ENCODE data around the gene RYR2. TPM values are rescaled to one million over a fixed set of nuclear protein-coding genes. Genes with fewer than 3 reads are reported as not detected.

The RYR2 gene
- total RNA-seq, 1 experiment from 2014 or later: 0.03 TPM

DNA sequence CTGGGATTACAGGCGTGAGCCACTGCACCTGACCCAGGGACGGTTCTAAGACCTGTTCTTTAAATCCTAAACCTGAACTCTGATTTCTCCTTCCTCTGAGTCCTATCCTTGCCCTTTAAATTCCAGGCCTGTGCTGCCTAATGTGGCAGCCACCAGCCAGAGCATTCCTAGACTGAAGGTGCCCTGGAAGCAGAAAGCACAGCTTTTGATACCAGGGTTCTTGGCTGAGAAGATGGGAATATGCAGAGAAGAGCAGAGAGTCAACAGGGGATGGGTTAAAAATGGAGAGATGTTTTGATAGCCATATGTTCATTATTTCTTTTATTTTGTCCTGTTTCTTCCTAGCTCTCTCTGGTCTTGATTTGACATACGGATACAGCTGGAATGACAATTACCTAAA is 49.7 kb downstream of the RYR2 start:
- in situ Hi-C loops (cut with HindIII; ENCODE audit: low pct_unique_long_range_greater_than_20kb, low sequenced_read_pairs) (no loop called here), intact Hi-C loops (cut with micrococcal nuclease; ENCODE audit: unreplicated experiment) (no loop called here)
- H3K27me3 ChIP-seq (ENCODE audit: control insufficient read depth, insufficient read depth, low read length): no peaks in the 10 kb centered on the region
- POLR2A ChIA-PET: no interaction called here
- no peak overlapping the region for H3K27ac ChIP-seq (ENCODE audit: low read length)
- H3K4me3 ChIP-seq (ENCODE audit: low read depth in 2 of 2, low read length in 2 of 2): no peak overlapping the region
- CTCF ChIA-PET: no interaction called here
- no peak for ATAC-seq
- DNase-seq (ENCODE audit: low read depth, low spot score): no peak
- BruUV-seq (replicated peaks): no TSS peak
- no peaks in the 10 kb centered on the region for H3K4me1 ChIP-seq (ENCODE audit: control insufficient read depth, insufficient read depth, low read length)
- H3K36me3 ChIP-seq (ENCODE audit: control insufficient read depth, insufficient read depth, low read length): no peaks in the 10 kb centered on the region
- TF ChIP-seq, protein P1, sequence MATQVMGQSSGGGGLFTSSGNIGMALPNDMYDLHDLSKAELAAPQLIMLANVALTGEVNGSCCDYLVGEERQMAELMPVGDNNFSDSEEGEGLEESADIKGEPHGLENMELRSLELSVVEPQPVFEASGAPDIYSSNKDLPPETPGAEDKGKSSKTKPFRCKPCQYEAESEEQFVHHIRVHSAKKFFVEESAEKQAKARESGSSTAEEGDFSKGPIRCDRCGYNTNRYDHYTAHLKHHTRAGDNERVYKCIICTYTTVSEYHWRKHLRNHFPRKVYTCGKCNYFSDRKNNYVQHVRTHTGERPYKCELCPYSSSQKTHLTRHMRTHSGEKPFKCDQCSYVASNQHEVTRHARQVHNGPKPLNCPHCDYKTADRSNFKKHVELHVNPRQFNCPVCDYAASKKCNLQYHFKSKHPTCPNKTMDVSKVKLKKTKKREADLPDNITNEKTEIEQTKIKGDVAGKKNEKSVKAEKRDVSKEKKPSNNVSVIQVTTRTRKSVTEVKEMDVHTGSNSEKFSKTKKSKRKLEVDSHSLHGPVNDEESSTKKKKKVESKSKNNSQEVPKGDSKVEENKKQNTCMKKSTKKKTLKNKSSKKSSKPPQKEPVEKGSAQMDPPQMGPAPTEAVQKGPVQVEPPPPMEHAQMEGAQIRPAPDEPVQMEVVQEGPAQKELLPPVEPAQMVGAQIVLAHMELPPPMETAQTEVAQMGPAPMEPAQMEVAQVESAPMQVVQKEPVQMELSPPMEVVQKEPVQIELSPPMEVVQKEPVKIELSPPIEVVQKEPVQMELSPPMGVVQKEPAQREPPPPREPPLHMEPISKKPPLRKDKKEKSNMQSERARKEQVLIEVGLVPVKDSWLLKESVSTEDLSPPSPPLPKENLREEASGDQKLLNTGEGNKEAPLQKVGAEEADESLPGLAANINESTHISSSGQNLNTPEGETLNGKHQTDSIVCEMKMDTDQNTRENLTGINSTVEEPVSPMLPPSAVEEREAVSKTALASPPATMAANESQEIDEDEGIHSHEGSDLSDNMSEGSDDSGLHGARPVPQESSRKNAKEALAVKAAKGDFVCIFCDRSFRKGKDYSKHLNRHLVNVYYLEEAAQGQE (IDR thresholded peaks at IDR 0.05; ENCODE audit: insufficient read depth in 1 of 2, low read depth in 2 of 2, low read length in 1 of 2): no peak
- TF ChIP-seq TCF7L2 (IDR thresholded peaks at IDR 0.05; ENCODE audit: low read depth, low read length): no peak
- no peaks in the 10 kb centered on the region for H3K9me3 ChIP-seq (ENCODE audit: control insufficient read depth, insufficient read depth, low read depth, low read length)

DNA sequence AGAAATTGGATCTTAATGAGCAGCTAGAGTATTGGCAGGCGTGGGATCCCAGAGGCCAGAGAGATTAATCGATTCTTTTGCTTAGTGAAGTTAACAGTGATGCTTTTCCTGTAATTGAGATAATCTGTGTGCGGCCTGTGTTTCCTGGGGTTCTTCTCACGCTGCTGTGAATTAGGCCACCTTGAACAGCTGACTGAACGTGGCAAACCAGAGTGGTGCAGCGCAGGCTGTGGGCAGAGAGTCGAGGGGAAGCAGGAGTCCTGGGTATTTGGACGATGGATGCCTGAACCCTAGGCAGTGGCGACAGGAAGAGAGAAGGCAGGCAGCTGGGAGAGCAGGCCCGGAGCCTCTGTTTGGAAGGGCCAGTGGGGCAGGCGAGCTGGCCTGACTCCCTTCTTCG is 51.7 kb downstream of the RYR2 start:
- CTCF ChIA-PET: no interaction called here
- no peak for ATAC-seq

More for the DNA sequence above, 51.7 kb downstream of the RYR2 start:
- Histone ChIP-seq H3K4me1 (ENCODE audit: control insufficient read depth, insufficient read depth, low read length) (no peaks in the 10 kb centered on the region), H3K36me3 (ENCODE audit: control insufficient read depth, insufficient read depth, low read length) (no peaks in the 10 kb centered on the region), H3K27me3 (ENCODE audit: control insufficient read depth, insufficient read depth, low read length) (no peaks in the 10 kb centered on the region), H3K4me3 (ENCODE audit: low read depth in 2 of 2, low read length in 2 of 2) (no peak overlapping the region), H3K27ac (ENCODE audit: low read length) (no peak overlapping the region), H3K9me3 (ENCODE audit: control insufficient read depth, insufficient read depth, low read depth, low read length) (no peaks in the 10 kb centered on the region)
- in situ Hi-C loops (cut with HindIII; ENCODE audit: low pct_unique_long_range_greater_than_20kb, low sequenced_read_pairs): no loop called here
- intact Hi-C loops (cut with micrococcal nuclease; ENCODE audit: unreplicated experiment): no loop called here
- DNase-seq (ENCODE audit: low read depth, low spot score): no peak
- POLR2A ChIA-PET: no interaction called here
- no TSS peak for BruUV-seq (replicated peaks)
- TF ChIP-seq POLR2AphosphoS5 (IDR thresholded peaks at IDR 0.05; ENCODE audit: low read depth, low read length) (no peak), SIN3A (IDR thresholded peaks at IDR 0.05; ENCODE audit: borderline replicate concordance, insufficient read depth, low read depth, low read length) (no peak), TCF7L2 (IDR thresholded peaks at IDR 0.05; ENCODE audit: low read depth, low read length) (no peak)
- TF ChIP-seq, protein P1 (IDR thresholded peaks at IDR 0.05; ENCODE audit: insufficient read depth in 1 of 2, low read depth in 2 of 2, low read length in 1 of 2): no peak
- TF ChIP-seq, protein P2, sequence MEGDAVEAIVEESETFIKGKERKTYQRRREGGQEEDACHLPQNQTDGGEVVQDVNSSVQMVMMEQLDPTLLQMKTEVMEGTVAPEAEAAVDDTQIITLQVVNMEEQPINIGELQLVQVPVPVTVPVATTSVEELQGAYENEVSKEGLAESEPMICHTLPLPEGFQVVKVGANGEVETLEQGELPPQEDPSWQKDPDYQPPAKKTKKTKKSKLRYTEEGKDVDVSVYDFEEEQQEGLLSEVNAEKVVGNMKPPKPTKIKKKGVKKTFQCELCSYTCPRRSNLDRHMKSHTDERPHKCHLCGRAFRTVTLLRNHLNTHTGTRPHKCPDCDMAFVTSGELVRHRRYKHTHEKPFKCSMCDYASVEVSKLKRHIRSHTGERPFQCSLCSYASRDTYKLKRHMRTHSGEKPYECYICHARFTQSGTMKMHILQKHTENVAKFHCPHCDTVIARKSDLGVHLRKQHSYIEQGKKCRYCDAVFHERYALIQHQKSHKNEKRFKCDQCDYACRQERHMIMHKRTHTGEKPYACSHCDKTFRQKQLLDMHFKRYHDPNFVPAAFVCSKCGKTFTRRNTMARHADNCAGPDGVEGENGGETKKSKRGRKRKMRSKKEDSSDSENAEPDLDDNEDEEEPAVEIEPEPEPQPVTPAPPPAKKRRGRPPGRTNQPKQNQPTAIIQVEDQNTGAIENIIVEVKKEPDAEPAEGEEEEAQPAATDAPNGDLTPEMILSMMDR (IDR thresholded peaks at IDR 0.05): no peak

Data from Panc1 (cell line).